Keratinocyte (primary cell): Measurements from ENCODE around the gene FEM1A. TPM values are rescaled to one million over a fixed set of nuclear protein-coding genes. Genes with fewer than 3 reads are reported as not detected.
"Not testable (repeated sequence)": the region's sequence is repeated elsewhere in the genome, so short reads cannot be mapped to it uniquely, and the experiment has no call there.

Experiments used
- DNase-seq: peaks from one replicate; pipeline ENCODE4 v3.0.0-alpha.2; 2011; ENCODE audit warnings: low read depth, missing footprints, low spot score
- FAIRE-seq: peaks from 2 replicates; lab custom pipeline; 2011; peaks lifted over from hg19 to GRCh38; lab: Jason Lieb, UNC
- H2AFZ ChIP-seq: 2 replicates; pipeline ENCODE4 v1.6.0; 2012; ENCODE audit warnings: low read length, control low read depth, inconsistent platforms; ENCODE audit not compliant: control insufficient read depth
- H3K27ac ChIP-seq: 2 replicates; pipeline ENCODE4 v1.5.1; 2011; ENCODE audit warnings: low read length; ENCODE audit not compliant: control insufficient read depth, insufficient read depth
- H3K27me3 ChIP-seq: 3 replicates; pipeline ENCODE4 v1.6.0; 2011; ENCODE audit warnings: low read length; ENCODE audit not compliant: control insufficient read depth, insufficient read depth; ENCODE audit errors: extremely low read depth
- H3K36me3 ChIP-seq, 2 experiments: 2 replicates in 1 of 2; 3 replicates in 1 of 2; pipeline ENCODE4 v1.5.1; 2011; ENCODE audit warnings: low read length in 2 of 2, mild to moderate bottlenecking in 1 of 2; ENCODE audit not compliant: control insufficient read depth in 2 of 2, insufficient read depth in 2 of 2; ENCODE audit errors: extremely low read depth in 1 of 2
- H3K4me1 ChIP-seq: 3 replicates; pipeline ENCODE4 v1.5.1; 2011; ENCODE audit warnings: low read length; ENCODE audit not compliant: control insufficient read depth, insufficient read depth; ENCODE audit errors: extremely low read depth
- H3K4me2 ChIP-seq: 3 replicates; pipeline ENCODE4 v1.6.0; 2011; ENCODE audit warnings: low read depth, low read length; ENCODE audit not compliant: control insufficient read depth, insufficient read depth; ENCODE audit errors: extremely low read depth
- H3K4me3 ChIP-seq, 3 experiments: fragments of 200-600 bp in 1 of 3; sonication (generic) in 1 of 3; 2 replicates in 2 of 3; 3 replicates in 1 of 3; pipeline ENCODE4 v1.5.1; 2011 to 2016; ENCODE audit warnings: low read length in 3 of 3, mild to moderate bottlenecking in 3 of 3, control low read depth in 2 of 3, inconsistent platforms in 1 of 3, low read depth in 1 of 3, mixed read lengths in 1 of 3, mixed run types in 1 of 3, moderate library complexity in 1 of 3; ENCODE audit not compliant: control insufficient read depth in 2 of 3, insufficient read depth in 2 of 3; ENCODE audit errors: extremely low read depth in 1 of 3
- H3K79me2 ChIP-seq: 2 replicates; pipeline ENCODE4 v1.6.0; 2012; ENCODE audit warnings: low read length; ENCODE audit not compliant: control insufficient read depth, insufficient read depth
- H3K9ac ChIP-seq: 3 replicates; pipeline ENCODE4 v1.6.0; 2011; ENCODE audit warnings: low read length; ENCODE audit not compliant: control insufficient read depth, insufficient read depth; ENCODE audit errors: extremely low read depth
- H3K9me1 ChIP-seq: 3 replicates; pipeline ENCODE4 v1.6.0; 2011; ENCODE audit warnings: low read length; ENCODE audit not compliant: control insufficient read depth, insufficient read depth; ENCODE audit errors: extremely low read depth
- H3K9me3 ChIP-seq: 2 replicates; pipeline ENCODE4 v1.5.1; 2012; ENCODE audit warnings: low read depth, low read length; ENCODE audit not compliant: control insufficient read depth
- H4K20me1 ChIP-seq: 3 replicates; pipeline ENCODE4 v1.6.0; 2011; ENCODE audit warnings: low read length; ENCODE audit not compliant: control insufficient read depth, insufficient read depth; ENCODE audit errors: extremely low read depth
- EZH2 ChIP-seq: IDR thresholded peaks from one replicate; pipeline ENCODE4 v1.6.1; 2012; ENCODE audit warnings: inconsistent platforms, mild to moderate bottlenecking, low read length, moderate library complexity
- dilution Hi-C: fragments of 300-500 bp; cut with MboI; formaldehyde crosslinking; loops from one replicate; pipeline ENCODE4 v1.7.0; 2020; ENCODE audit warnings: low sequenced_read_pairs; ENCODE audit not compliant: extremely low pct_ligation_motif_present
- polyA plus RNA-seq, 5 experiments: library from polyadenylated mRNA; depleted of rRNA in 3 of 5; stranded (reverse) in 3 of 5; stranded (forward) in 1 of 5; unstranded in 1 of 5; fragments of >200 nt; gene quantifications; 1 replicate in 1 of 5; 2 replicates in 3 of 5; 3 replicates in 1 of 5; pipeline versions ENCODE4 v1.2.1 to v1.2.3, GENCODE V29; 2011 to 2012; ENCODE audit warnings: missing spikeins in 2 of 5, low read depth in 1 of 5, low replicate concordance in 1 of 5
- TF ChIP-seq, protein P1 (sequence below), 3 experiments: IDR thresholded peaks in 1 of 3; conservative IDR thresholded peaks in 1 of 3; optimal IDR thresholded peaks in 1 of 3; 2 replicates in 2 of 3; 3 replicates in 1 of 3; pipeline versions ENCODE3 to v1.5.1; 2011; ENCODE audit warnings: low read length in 3 of 3, mild to moderate bottlenecking in 3 of 3, moderate library complexity in 2 of 3, control low read depth in 1 of 3, inconsistent platforms in 1 of 3; ENCODE audit not compliant: insufficient read depth in 2 of 3; ENCODE audit errors: extremely low read depth in 1 of 3

Gene FEM1A
- polyA plus RNA-seq, 1 donor (not counting 4 experiments of a cell fraction or from before 2014, with no cell fraction given): 3.5 TPM

DNA sequence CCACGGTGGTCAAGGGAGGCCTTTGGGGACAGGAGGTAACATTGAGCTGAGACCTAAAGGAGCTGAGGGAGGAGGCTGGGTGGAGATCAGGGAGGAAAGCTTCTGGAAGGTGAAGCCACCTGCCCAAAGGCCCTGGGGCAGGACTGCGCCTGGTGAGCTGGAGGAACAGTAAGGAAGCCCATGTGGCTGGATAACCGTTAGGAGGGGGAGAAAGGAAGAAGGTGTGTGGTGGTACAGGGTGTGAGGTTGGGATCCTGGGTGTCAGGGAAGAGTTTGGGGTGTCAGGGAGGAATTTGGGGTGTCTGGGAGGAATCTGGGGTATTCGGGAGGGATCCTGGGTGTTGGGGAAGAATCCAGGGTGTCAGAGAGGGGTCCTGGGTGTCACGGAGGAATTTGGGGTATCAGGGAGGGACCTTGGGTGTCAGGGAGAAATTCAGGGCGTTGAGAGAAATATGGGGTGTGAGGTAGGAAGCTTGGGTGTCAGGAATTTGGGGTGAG lies 39.3 kb downstream of the FEM1A start:
- peak overlapping the region; percentile 96 for H3K9ac ChIP-seq
- H3K4me2 ChIP-seq: peak overlapping the region; percentile 99
- no peaks in the 10 kb centered on the region for H3K9me3 ChIP-seq
- FAIRE-seq (peak; percentile 60), DNase-seq (no peak)
- TF ChIP-seq, protein P1, sequence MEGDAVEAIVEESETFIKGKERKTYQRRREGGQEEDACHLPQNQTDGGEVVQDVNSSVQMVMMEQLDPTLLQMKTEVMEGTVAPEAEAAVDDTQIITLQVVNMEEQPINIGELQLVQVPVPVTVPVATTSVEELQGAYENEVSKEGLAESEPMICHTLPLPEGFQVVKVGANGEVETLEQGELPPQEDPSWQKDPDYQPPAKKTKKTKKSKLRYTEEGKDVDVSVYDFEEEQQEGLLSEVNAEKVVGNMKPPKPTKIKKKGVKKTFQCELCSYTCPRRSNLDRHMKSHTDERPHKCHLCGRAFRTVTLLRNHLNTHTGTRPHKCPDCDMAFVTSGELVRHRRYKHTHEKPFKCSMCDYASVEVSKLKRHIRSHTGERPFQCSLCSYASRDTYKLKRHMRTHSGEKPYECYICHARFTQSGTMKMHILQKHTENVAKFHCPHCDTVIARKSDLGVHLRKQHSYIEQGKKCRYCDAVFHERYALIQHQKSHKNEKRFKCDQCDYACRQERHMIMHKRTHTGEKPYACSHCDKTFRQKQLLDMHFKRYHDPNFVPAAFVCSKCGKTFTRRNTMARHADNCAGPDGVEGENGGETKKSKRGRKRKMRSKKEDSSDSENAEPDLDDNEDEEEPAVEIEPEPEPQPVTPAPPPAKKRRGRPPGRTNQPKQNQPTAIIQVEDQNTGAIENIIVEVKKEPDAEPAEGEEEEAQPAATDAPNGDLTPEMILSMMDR (optimal IDR thresholded peaks at IDR 0.05 in 1 of 3, IDR thresholded peaks at IDR 0.05 in 1 of 3, conservative IDR thresholded peaks at IDR 0.05 in 1 of 3; ENCODE audit: extremely low read depth in 1 of 3, insufficient read depth in 2 of 3, low read length in 3 of 3): no peak
- no peak for TF ChIP-seq EZH2
- H4K20me1 ChIP-seq: peaks cover 4% of the 10 kb centered on the region
- peaks cover 18% of the 10 kb centered on the region for H3K4me1 ChIP-seq
- H3K27me3 ChIP-seq: no peaks in the 10 kb centered on the region
- peaks cover 0 to 4% of the 10 kb centered on the region in 2 experiments for H3K36me3 ChIP-seq
- H3K27ac ChIP-seq: peak overlapping the region; percentile 93
- peaks cover 52% of the 10 kb centered on the region for H3K79me2 ChIP-seq
- dilution Hi-C loops: no loop called here
- H2AFZ ChIP-seq: no peak overlapping the region
- peak overlapping the region; percentile 98 to 99 (median 99) for H3K4me3 ChIP-seq
- H3K9me1 ChIP-seq: no peaks in the 10 kb centered on the region

DNA sequence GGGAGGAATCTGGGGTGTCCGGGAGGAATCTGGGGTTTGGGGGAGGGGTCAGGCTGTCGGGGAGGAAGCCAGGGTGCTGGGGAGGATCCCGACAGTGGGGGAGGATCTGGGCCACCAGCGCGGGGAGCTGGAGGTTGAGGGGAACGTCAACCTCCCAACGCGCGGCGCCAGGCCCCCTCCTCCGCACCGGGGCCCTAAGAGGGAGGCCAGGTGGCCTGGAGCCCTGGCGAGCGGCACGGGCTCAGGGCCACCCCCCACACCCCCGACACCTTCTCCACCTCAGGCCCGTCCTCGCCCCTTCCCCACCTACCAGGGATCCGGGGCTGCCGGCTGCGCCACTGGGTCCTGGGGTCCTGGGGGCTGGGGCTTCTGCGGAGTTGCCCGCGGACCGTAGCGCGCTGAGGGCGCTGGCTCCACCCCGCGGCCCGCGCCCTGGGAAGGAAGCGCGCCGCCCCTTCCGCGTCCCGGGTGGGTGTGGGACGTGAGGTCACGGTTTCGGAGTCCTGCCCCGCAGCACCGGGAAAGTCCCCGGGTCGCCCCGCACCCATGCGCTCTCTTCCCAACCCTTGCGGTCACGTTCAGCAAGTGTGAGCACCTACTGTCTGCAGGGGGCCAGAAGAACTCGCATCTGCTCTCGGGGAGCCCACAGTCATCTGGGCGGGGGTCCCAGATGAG lies 39.9 kb downstream of the FEM1A start, which contains the start of gene TICAM1:
Gene TICAM1 (minus strand): TSS at position 409 of the 675 bp plus-strand sequence. CDS start 13,335 bp downstream, outside the sequence.
- H2AFZ ChIP-seq: peak within 1 kb of the TSS; percentile 72
- H3K36me3 ChIP-seq: peaks cover 0 to 4% of the 10 kb centered on the region in 2 experiments
- H3K9me3 ChIP-seq: no peaks in the 10 kb centered on the region
- no peak for DNase-seq
- dilution Hi-C loops: no loop called here
- H3K79me2 ChIP-seq: peaks cover 47% of the 10 kb centered on the region
- FAIRE-seq: no peak
- H4K20me1 ChIP-seq: peaks cover 2% of the 10 kb centered on the region
- no peaks in the 10 kb centered on the region for H3K27me3 ChIP-seq
- peak within 1 kb of the TSS; percentile 98 to 99 (median 99) for H3K4me3 ChIP-seq
- no peak for TF ChIP-seq EZH2
- TF ChIP-seq, protein P1 (optimal IDR thresholded peaks at IDR 0.05 in 1 of 3, IDR thresholded peaks at IDR 0.05 in 1 of 3, conservative IDR thresholded peaks at IDR 0.05 in 1 of 3; ENCODE audit: extremely low read depth in 1 of 3, insufficient read depth in 2 of 3, low read length in 3 of 3): no peak
- H3K9me1 ChIP-seq: no peaks in the 10 kb centered on the region
- peaks cover 18% of the 10 kb centered on the region for H3K4me1 ChIP-seq
- peak within 1 kb of the TSS; percentile 93 for H3K27ac ChIP-seq
- H3K4me2 ChIP-seq: peak within 1 kb of the TSS; percentile 99
- H3K9ac ChIP-seq: peak within 1 kb of the TSS; percentile 96

- H3K9me3 ChIP-seq, H3K36me3 ChIP-seq, dilution Hi-C loops, H4K20me1 ChIP-seq, H3K9me1 ChIP-seq, DNase-seq, H3K27me3 ChIP-seq, FAIRE-seq: not testable (repeated sequence)
- peak overlapping the region; percentile 93 for H3K27ac ChIP-seq
- H3K4me2 ChIP-seq: peak overlapping the region; percentile 99
- peaks cover 43% of the 10 kb centered on the region for H3K79me2 ChIP-seq
- H2AFZ ChIP-seq: peak overlapping the region; percentile 72
- H3K9ac ChIP-seq: peak overlapping the region; percentile 96
- H3K4me3 ChIP-seq: peak overlapping the region; percentile 98 to 99 (median 99)
- peaks cover 18% of the 10 kb centered on the region for H3K4me1 ChIP-seq
Measured at GRCh38 chr19:4831979-4832340, 40.4 kb downstream of the FEM1A start.
